Coronary artery (tissue), 2 donors: ENCODE measurements around the gene MIER2.

Experiments
- DNase-seq: peaks from one replicate; pipeline ENCODE4 v3.0.0-alpha.2; 2017; ENCODE audit warnings: low spot score
- H3K27ac ChIP-seq, 2 donors: fragments of 200-600 bp; sonication (generic); one replicate each; pipeline ENCODE4 v1.5.1; 2016 to 2019
- H3K4me3 ChIP-seq: fragments of 200-600 bp; sonication (generic); 2 replicates; pipeline ENCODE4 v1.5.1; 2016; ENCODE audit warnings: mild to moderate bottlenecking, moderate library complexity
- CTCF ChIP-seq: fragments of 200-600 bp; sonication (generic); IDR thresholded peaks from one replicate; pipeline ENCODE4 v1.5.1; 2019; ENCODE audit warnings: antibody characterized with exemption

MIER2 gene

DNA sequence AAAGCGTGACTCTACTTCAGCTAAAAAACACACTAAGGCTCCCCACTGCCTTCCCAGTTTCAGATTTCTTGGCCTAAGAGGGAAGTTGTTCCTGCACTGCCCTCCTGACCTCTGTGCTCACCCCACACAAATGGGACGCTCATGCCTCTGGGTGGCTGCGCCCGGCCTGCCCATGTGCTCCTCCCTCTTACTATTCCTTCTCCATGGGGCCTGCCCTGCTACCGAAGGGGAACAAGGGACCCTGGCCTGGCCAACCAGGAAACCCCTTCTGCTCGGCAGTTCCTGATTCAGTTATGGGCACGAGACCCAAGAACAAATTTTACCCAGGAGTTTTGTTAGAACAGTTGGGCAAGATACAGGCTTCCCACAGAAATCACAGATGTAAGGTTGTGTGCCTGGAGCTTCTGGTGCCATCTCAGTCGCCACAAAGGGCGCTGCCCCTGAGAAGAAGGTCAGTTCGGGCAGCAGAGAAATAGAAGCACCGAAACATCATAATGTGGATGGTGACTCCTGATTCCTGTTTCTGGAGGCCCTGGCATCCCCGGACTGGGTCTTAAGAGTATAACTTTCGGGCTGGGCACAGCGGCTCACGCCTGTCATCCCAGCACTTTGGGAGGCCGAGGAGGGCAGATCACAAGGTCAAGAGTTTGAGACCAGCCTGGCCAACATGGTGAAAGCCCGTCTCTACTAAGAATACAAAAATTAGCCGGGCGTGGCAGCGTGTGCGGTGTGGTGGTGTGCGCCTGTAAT is 47.9 kb downstream of the MIER2 start:
- TF ChIP-seq CTCF: no peak
- Histone ChIP-seq H3K4me3 (no peak overlapping the region), H3K27ac (peak overlapping the region in 1 of 2 donors; percentile 60)
- no peak for DNase-seq

DNA sequence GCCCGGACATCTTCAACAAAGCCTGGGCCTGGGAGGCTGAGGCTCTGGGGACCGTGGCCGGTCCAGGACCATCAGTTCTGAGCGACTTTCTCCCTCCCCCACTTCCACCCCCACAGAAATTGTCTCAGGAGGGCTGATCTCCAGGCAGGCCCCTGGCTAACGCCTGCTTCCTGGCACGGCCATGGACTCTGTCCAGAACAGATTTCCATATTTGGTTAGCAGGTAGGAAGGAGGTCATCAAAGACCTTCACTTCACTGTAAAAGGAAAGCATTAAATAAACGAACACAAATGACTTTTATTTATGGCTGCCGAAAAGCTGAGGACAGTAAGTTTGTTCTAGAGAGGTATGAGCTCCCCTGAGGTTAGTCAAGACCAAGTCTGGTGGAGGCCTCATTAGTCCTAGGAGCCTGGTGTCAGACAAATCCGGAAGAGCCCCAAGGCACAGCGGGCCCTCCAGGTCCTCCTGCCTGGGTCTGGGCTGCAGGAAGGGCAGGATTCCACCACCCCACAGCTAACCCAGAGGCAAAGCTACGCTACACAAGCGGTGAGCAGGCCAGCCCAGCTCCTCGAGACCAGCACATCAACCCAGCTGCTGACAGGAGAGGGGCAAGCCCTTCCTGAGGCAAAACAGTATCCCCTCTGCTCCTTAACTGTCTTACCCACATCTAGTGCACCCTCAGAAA is 48.8 kb downstream of the MIER2 start:
- Histone ChIP-seq H3K4me3 (no peak overlapping the region), H3K27ac (peak overlapping the region in 1 of 2 donors; percentile 60)
- DNase-seq: no peak
- TF ChIP-seq CTCF: no peak

DNA sequence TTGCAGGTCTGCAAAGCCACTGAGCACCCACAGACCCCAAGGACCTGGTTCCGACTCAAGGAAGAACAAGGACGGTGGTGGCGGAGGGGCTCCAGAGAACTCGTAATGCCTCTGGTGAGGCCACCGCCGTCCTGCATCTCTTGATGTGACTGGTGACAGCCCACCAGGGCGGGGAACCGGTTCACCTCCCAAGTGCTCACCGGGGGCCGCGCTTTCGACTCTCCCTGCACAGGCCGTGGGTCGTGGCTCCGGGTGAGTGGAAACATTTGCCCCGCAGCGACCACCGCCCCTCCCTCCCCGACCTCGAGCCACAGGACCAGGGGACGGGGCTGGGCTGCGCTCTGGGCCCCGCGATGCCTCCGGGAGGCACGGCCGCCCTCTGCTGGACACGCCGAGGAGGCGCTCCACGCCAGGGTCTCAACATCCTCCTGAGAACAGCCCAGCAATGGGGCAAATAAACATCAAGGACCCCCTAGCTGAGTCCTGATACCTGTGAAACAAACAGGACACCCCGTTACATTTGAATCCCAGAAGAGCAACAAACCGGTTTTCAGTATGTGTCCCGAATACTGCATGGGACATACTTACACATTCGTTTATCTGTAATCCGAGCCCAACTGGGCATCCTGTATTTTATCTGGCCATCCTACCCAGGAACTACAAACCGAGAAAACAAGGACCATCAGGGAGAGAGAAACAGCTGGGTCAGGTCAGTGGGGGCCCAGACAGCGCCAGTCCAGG is 49.5 kb downstream of the MIER2 start:
- TF ChIP-seq CTCF: peak; percentile 30

DNA sequence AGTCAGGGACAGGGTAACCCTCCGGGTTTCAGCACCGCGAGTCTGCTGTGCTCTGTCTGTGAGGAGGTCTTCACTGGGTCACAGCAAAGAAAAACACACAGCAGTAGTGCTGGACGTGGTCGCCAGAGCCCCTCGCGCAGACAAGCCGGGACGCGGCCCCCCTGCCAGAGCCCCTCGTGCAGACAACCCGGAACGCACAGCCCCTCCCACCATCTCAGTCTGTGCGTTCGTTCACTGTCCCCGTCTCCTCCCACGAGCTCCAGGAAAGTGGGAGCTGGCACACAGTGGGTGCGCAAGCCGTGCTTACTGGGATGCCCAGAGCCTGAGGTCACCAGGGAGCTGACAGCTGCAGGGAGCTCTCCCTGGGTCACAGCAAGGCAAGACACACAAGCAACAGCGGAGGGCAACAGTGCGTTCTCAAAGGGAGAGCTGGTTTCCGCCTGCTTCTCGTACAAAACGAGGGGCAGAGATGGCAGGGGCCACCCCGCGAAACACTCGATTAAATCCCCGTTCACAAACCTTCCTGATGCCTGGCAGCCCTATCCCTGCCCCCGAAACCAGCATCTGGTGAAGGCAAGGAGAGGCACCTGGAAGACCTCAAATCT is 50.2 kb downstream of the MIER2 start:
- TF ChIP-seq CTCF: no peak
- no peak overlapping the region for H3K27ac ChIP-seq
- H3K4me3 ChIP-seq: peak overlapping the region; percentile 39

More for the DNA sequence above, 49.5 kb downstream of the MIER2 start:
- no peak for DNase-seq
- peak overlapping the region in 1 of 2 donors; percentile 27 for H3K27ac ChIP-seq
- H3K4me3 ChIP-seq: peak overlapping the region; percentile 39

DNA sequence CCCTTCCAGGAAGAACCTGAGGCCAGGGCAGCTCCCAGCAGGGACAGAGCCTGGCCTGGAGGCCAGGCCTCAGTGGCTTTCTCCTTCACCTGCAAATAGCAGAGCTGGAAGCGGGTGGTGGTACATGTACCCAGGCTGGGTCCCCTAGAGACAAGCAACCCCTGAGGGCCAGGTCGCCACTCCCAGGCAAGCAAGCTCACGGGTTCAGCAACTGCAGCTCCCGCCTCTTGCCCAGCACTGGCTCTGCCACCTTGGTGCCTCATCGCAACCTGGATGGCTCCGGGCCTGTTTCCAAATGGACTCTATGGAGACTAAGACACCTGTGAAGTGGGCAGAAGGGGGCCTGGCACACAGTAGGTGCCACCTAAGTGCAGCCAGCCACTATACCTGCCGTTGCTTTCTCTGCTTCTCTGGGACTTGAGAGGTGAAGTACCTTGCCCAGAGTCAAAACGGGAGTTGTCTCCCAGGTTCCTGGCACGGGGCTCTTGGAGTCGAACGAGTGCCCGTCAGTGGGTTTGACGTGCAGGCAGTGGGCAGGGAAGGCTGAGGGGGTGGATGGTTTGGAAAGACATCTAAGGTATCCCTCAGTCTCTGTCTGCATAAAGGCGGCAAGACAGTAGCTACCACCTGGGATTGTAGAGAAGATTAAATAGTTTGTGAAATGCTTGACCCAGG is 51.0 kb downstream of the MIER2 start:
- no peak for TF ChIP-seq CTCF
- H3K4me3 ChIP-seq: no peak overlapping the region
- no peak overlapping the region for H3K27ac ChIP-seq
- no peak for DNase-seq

More for the DNA sequence above, 50.2 kb downstream of the MIER2 start:
- no peak for DNase-seq

DNA sequence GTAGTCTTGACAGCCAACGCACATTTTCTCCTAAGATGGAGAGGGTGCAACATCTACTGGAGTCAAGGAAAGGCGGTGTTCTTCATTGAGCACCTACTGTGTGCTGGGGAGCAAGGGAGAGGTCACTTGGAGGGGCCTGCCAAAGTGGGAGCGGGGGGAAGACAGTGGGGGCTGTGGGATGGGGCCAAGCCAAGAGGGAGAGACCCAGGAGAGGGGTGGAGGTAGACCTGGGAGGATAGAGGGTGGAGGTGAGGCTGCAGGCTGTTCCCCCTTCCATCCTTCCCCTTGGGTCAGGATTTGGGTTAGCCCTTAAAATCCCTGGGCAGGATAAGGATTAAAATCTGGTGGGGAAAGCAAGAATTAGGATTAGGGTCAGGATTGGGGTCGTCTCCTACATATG is 51.6 kb downstream of the MIER2 start:
- no peak for DNase-seq
- Histone ChIP-seq H3K27ac (no peak overlapping the region), H3K4me3 (no peak overlapping the region)
- TF ChIP-seq CTCF: no peak
